ENCODE data around the gene CUTA. TPM values are rescaled to one million over a fixed set of nuclear protein-coding genes. Genes with fewer than 3 reads are reported as not detected.

Gene CUTA
- total RNA-seq, 1 experiment from 2014 or later, result 257 TPM

DNA sequence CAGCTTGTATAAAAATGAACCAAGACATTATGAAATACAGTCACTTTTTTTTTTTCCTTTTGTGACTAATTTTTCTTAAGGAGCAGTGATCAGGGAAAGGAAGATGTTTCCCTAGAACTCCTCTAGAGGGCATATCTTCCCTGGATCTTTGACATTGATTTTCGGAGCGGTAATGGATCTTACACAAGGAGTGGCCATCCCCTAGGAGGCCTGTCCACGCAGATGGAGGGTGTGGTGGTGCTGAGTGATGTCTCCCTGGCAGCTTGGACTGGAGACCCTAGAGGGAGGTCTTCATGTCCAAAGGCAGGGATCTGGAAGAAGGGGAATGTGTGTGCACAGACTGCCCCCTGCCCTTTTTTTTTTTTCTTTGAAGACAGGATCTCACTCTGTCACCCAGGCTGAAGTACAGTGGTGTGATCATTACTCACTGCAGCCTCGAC is 33.3 kb downstream of the CUTA start:
- H3K79me1 ChIP-seq (ENCODE audit: insufficient read depth, low read depth, low read length, poor library complexity, severe bottlenecking), result no peaks in the 10 kb centered on the region
- no peak overlapping the region for H2AFZ ChIP-seq (ENCODE audit: low read length)
- TF ChIP-seq, protein P1, sequence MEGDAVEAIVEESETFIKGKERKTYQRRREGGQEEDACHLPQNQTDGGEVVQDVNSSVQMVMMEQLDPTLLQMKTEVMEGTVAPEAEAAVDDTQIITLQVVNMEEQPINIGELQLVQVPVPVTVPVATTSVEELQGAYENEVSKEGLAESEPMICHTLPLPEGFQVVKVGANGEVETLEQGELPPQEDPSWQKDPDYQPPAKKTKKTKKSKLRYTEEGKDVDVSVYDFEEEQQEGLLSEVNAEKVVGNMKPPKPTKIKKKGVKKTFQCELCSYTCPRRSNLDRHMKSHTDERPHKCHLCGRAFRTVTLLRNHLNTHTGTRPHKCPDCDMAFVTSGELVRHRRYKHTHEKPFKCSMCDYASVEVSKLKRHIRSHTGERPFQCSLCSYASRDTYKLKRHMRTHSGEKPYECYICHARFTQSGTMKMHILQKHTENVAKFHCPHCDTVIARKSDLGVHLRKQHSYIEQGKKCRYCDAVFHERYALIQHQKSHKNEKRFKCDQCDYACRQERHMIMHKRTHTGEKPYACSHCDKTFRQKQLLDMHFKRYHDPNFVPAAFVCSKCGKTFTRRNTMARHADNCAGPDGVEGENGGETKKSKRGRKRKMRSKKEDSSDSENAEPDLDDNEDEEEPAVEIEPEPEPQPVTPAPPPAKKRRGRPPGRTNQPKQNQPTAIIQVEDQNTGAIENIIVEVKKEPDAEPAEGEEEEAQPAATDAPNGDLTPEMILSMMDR (conservative IDR thresholded peaks at IDR 0.05), result peak; percentile 68
- peaks cover 2% of the 10 kb centered on the region for H3K27me3 Mint-ChIP-seq (ENCODE audit: low read depth)
- no peak overlapping the region for H3K27ac ChIP-seq (ENCODE audit: insufficient read length, low read depth, low read length)
- no peak overlapping the region for H4K5ac ChIP-seq (ENCODE audit: insufficient read length, low read depth, low read length)
- H2BK120ac ChIP-seq (ENCODE audit: low read depth, low read length, poor library complexity, severe bottlenecking), result no peak overlapping the region
- H3K4me1 ChIP-seq (ENCODE audit: insufficient read depth, low read length), result no peaks in the 10 kb centered on the region
- H3K23ac ChIP-seq (ENCODE audit: insufficient read length, low read depth, low read length), result no peak overlapping the region
- no CpG with 5 or more reads among the region's 4 CpGs for WGBS (ENCODE audit: extremely low coverage, insufficient read length, low lambda C conversion rate)
- H3K4me3 Mint-ChIP-seq, result no peak overlapping the region; a peak in 1 of 5 replicates
- no peaks in the 10 kb centered on the region for H3K23me2 ChIP-seq (ENCODE audit: insufficient read length, low read depth, low read length, poor library complexity, severe bottlenecking)
- H3T11ph ChIP-seq (ENCODE audit: low read length), result no peak overlapping the region
- H3K4ac ChIP-seq (ENCODE audit: low read depth, low read length), result no peak overlapping the region
- no peak overlapping the region for H3K18ac ChIP-seq (ENCODE audit: insufficient read length, low read depth, low read length)
- H4K20me1 ChIP-seq (ENCODE audit: control insufficient read depth, insufficient read depth, insufficient read length), result no peaks in the 10 kb centered on the region
- H2AK5ac ChIP-seq (ENCODE audit: insufficient read length, low read length), result no peak overlapping the region
- H3K9ac ChIP-seq (ENCODE audit: extremely low read depth, insufficient read length, low read length), result no peak overlapping the region
- H2BK5ac ChIP-seq (ENCODE audit: insufficient read length, low read length), result no peak overlapping the region
- H3K9me3 Mint-ChIP-seq, result no peaks in the 10 kb centered on the region
- peak; percentile 36 for DNase-seq
- no peak overlapping the region for H3K56ac ChIP-seq (ENCODE audit: insufficient read length, low read depth, low read length)
- no peak overlapping the region for H3K14ac ChIP-seq (ENCODE audit: insufficient read depth, low read length)
- no peak overlapping the region for H3K4me2 ChIP-seq (ENCODE audit: insufficient read depth, insufficient read length, low read length)
- H4K8ac ChIP-seq (replicated peaks; ENCODE audit: insufficient read length, low read depth, low read length), result no peak overlapping the region
- no peak overlapping the region for H4K91ac ChIP-seq (ENCODE audit: insufficient read length, low read depth, low read length)
- H2BK12ac ChIP-seq (ENCODE audit: insufficient read length, low read depth, low read length), result no peak overlapping the region
- H3K4me1 Mint-ChIP-seq, result peaks cover 2 to 3% of the 10 kb centered on the region in 2 experiments; a peak in 1 of 4 replicates
- H3K27me3 ChIP-seq (ENCODE audit: insufficient read depth, low read length), result no peaks in the 10 kb centered on the region
- H3K36me3 Mint-ChIP-seq (ENCODE audit: insufficient read depth in 1 of 3, low read depth in 3 of 3), result no peaks in the 10 kb centered on the region
- H2BK15ac ChIP-seq (ENCODE audit: low read depth, low read length), result no peak overlapping the region
- H3K9me3 ChIP-seq (ENCODE audit: control insufficient read depth, low read depth, low read length), result no peaks in the 10 kb centered on the region
- H3K27ac Mint-ChIP-seq, result no peak overlapping the region; a peak in 1 of 7 replicates
- H2BK20ac ChIP-seq (ENCODE audit: low read depth, low read length, poor library complexity, severe bottlenecking), result no peak overlapping the region
- H3K79me2 ChIP-seq (ENCODE audit: insufficient read depth, low read length), result no peaks in the 10 kb centered on the region

Measured in H9 (cell line).